ENCODE results near the gene ZNF483.

The ZNF483 gene

GRCh38 chr9:111516061-111516465, 8.9 kb upstream of the ZNF483 start:
- H3K4me3 ChIP-seq (replicated peaks in 1 of 2; ENCODE audit: low read depth in 2 of 2, low read length in 2 of 2) = no peak overlapping the region
- TF ChIP-seq CTCF (IDR thresholded peaks at IDR 0.05; ENCODE audit: low read depth, low read length) = no peak
- DNase-seq (ENCODE audit: low read depth in 2 of 2) = peak; percentile 22 to 32

- no peak for DNase-seq (ENCODE audit: low read depth in 2 of 2)
- peak overlapping the region; percentile 71 to 86 for H3K4me3 ChIP-seq (replicated peaks in 1 of 2; ENCODE audit: low read depth in 2 of 2, low read length in 2 of 2)
- TF ChIP-seq CTCF (IDR thresholded peaks at IDR 0.05; ENCODE audit: low read depth, low read length) = no peak
These were observed 286 bp upstream of the ZNF483 start for GRCh38 chr9:111524731-111525055.

- peak in 1 of 2 donors; percentile 8 for DNase-seq (ENCODE audit: low read depth in 2 of 2)
- no peak overlapping the region for H3K4me3 ChIP-seq (replicated peaks in 1 of 2; ENCODE audit: low read depth in 2 of 2, low read length in 2 of 2)
- TF ChIP-seq CTCF (IDR thresholded peaks at IDR 0.05; ENCODE audit: low read depth, low read length) = no peak
These were observed 2.4 kb downstream of the ZNF483 start for GRCh38 chr9:111527347-111527746.

- TF ChIP-seq CTCF (IDR thresholded peaks at IDR 0.05; ENCODE audit: low read depth, low read length) = no peak
- no peak for DNase-seq (ENCODE audit: low read depth in 2 of 2)
- no peak overlapping the region for H3K4me3 ChIP-seq (replicated peaks in 1 of 2; ENCODE audit: low read depth in 2 of 2, low read length in 2 of 2)
These were observed 4.8 kb downstream of the ZNF483 start for GRCh38 chr9:111529787-111530186.

- TF ChIP-seq CTCF (IDR thresholded peaks at IDR 0.05; ENCODE audit: low read depth, low read length) = no peak
- no peak overlapping the region for H3K4me3 ChIP-seq (replicated peaks in 1 of 2; ENCODE audit: low read depth in 2 of 2, low read length in 2 of 2)
- no peak for DNase-seq (ENCODE audit: low read depth in 2 of 2)
These were observed 6.7 kb downstream of the ZNF483 start for GRCh38 chr9:111531716-111532115.

GRCh38 chr9:111533099-111533790, 8.3 kb downstream of the ZNF483 start:
- no peak for TF ChIP-seq CTCF (IDR thresholded peaks at IDR 0.05; ENCODE audit: low read depth, low read length)
- peak; percentile 26 to 36 for DNase-seq (ENCODE audit: low read depth in 2 of 2)
- no peak overlapping the region for H3K4me3 ChIP-seq (replicated peaks in 1 of 2; ENCODE audit: low read depth in 2 of 2, low read length in 2 of 2)

All from cardiac fibroblast (primary cell).